ENCODE data around the gene ARMH4. TPM values are rescaled to one million over a fixed set of nuclear protein-coding genes. Genes with fewer than 3 reads are reported as not detected.

Gene ARMH4
- total and polyA plus RNA-seq, 2 donors (not counting 1 experiment from before 2014, with no cell fraction given), result not detected

DNA sequence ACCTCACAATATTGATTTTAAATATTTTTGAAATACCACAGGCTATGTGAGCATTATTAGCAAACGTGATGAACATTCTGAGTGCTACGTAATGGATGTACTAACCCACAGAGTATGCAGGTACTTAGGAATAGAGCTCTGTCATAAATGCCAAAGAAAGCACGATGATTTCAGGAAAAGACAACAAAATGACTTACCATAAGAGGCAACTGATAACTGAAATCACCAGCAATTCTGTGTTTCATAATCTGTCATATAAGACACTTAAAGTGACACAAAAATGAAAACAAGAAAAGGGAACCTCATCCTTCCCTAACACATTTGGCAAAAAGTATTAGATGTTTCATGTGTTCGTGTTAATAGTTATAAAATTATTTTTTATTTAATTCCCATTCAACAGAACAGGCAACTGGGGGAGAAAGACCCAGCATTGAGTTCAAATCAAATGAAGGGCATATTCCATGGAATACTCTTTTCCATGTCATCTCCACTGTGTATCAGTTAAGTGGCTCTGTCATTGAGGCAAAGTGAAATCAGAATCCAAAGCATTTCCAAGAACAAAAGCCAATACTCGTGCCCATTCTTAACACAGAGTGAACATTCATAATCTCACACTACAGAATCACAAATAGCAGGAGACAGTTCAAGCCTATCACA, 30.4 kb downstream of the ARMH4 start:
- H3K27ac Mint-ChIP-seq, result no peak overlapping the region
- DNase-seq, result no peak
- no peak overlapping the region for H3K4me3 ChIP-seq (ENCODE audit: control extremely low read depth in 1 of 5, extremely low read depth in 1 of 5, insufficient read depth in 1 of 5, low read depth in 2 of 5, low read length in 4 of 5)
- intact Hi-C loops (cut with micrococcal nuclease), result no loop called here
- no peaks in the 10 kb centered on the region for H3K4me1 Mint-ChIP-seq
- peaks cover 10% of the 10 kb centered on the region for H3K9me3 Mint-ChIP-seq (ENCODE audit: insufficient read depth)
- 76% methylated on average over 3 of the region's 5 CpGs for WGBS (ENCODE audit: insufficient coverage)
- H3K36me3 ChIP-seq (replicated peaks in 1 of 2; ENCODE audit: control extremely low read depth in 1 of 2, control insufficient read depth in 1 of 2, extremely low read depth in 1 of 2, insufficient read depth in 2 of 2, low read length in 1 of 2), result no peaks in the 10 kb centered on the region
- ATAC-seq (ENCODE audit: low read depth), result no peak
- no peaks in the 10 kb centered on the region for H4K20me1 ChIP-seq (ENCODE audit: control insufficient read depth, insufficient read depth, low read length, poor library complexity, severe bottlenecking)
- CTCF ChIA-PET, result no interaction called here
- TF ChIP-seq EZH2 (IDR thresholded peaks at IDR 0.05; ENCODE audit: borderline replicate concordance, insufficient read depth, low read depth, low read length, poor library complexity, severe bottlenecking), result no peak
- TF ChIP-seq CTCF (IDR thresholded peaks at IDR 0.05), result no peak
- peaks cover 0 to 5% (median 1%) of the 10 kb centered on the region in 3 donors for H3K9me3 ChIP-seq (ENCODE audit: control extremely low read depth in 1 of 3, control insufficient read depth in 2 of 3, insufficient read depth in 1 of 3, low read length in 2 of 3)
- H3K27me3 Mint-ChIP-seq, result peaks cover 23% of the 10 kb centered on the region
- H2AFZ ChIP-seq (ENCODE audit: insufficient read depth, low read depth, low read length, poor library complexity, severe bottlenecking), result no peak overlapping the region
- peaks cover 0 to 9% (median 0%) of the 10 kb centered on the region in 4 experiments for H3K27me3 ChIP-seq (replicated peaks in 1 of 4; ENCODE audit: control extremely low read depth in 1 of 4, control insufficient read depth in 3 of 4, insufficient read depth in 4 of 4, low read length in 3 of 4)
- no peaks in the 10 kb centered on the region for H3K4me1 ChIP-seq (ENCODE audit: control insufficient read depth in 2 of 2, insufficient read depth in 2 of 2, low read length in 2 of 2)
- no peak overlapping the region for H3K4me3 Mint-ChIP-seq
- H3K27ac ChIP-seq (ENCODE audit: low read length in 2 of 2), result no peak overlapping the region
- H3K79me2 ChIP-seq (ENCODE audit: control insufficient read depth, insufficient read depth, low read length), result no peaks in the 10 kb centered on the region
- no peak overlapping the region for H3K4me2 ChIP-seq (replicated peaks; ENCODE audit: low read depth, low read length, poor library complexity, severe bottlenecking)
- H3K9ac ChIP-seq (ENCODE audit: low read length), result no peak overlapping the region
- POLR2A ChIA-PET, result no interaction called here

DNA sequence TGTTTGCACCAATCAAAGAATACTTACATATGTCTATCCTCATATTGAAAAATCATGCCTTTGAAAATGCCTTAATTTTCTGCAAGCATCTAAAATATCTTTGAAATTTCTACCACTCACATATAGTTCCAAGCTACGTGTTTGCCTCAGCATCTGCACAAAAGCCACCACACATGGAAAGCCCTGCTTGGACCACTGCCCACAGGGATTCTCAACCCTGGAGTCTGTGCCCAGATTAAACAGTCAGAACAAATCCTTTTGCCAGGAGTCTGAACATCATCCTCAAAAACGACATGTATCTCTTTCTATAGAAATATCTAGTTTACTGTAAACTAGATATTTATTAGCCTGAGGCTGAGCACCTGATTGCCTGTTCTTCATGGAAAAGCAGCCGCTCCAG, 32.6 kb downstream of the ARMH4 start:
- H3K27me3 Mint-ChIP-seq, result peaks cover 30% of the 10 kb centered on the region
- peaks cover 2% of the 10 kb centered on the region for H3K9me3 Mint-ChIP-seq (ENCODE audit: insufficient read depth)
- intact Hi-C loops (cut with micrococcal nuclease), result no loop called here
- H3K36me3 ChIP-seq (replicated peaks in 1 of 2; ENCODE audit: control extremely low read depth in 1 of 2, control insufficient read depth in 1 of 2, extremely low read depth in 1 of 2, insufficient read depth in 2 of 2, low read length in 1 of 2), result no peaks in the 10 kb centered on the region
- H3K4me3 Mint-ChIP-seq, result no peak overlapping the region
- POLR2A ChIA-PET, result no interaction called here
- CTCF ChIA-PET, result interaction anchor here (1.3 kb wide), 1 partner anchor 10 kb away, joined by 3 read pairs; no protein-coding TSS in a partner anchor
- H3K4me1 ChIP-seq (ENCODE audit: control insufficient read depth in 2 of 2, insufficient read depth in 2 of 2, low read length in 2 of 2), result no peaks in the 10 kb centered on the region
- H3K4me1 Mint-ChIP-seq, result no peaks in the 10 kb centered on the region
- no peak overlapping the region for H3K4me2 ChIP-seq (replicated peaks; ENCODE audit: low read depth, low read length, poor library complexity, severe bottlenecking)
- peaks cover 0 to 9% (median 2%) of the 10 kb centered on the region in 4 experiments for H3K27me3 ChIP-seq (replicated peaks in 1 of 4; ENCODE audit: control extremely low read depth in 1 of 4, control insufficient read depth in 3 of 4, insufficient read depth in 4 of 4, low read length in 3 of 4)
- no peak overlapping the region for H2AFZ ChIP-seq (ENCODE audit: insufficient read depth, low read depth, low read length, poor library complexity, severe bottlenecking)
- no peak for ATAC-seq (ENCODE audit: low read depth)
- no peak overlapping the region for H3K27ac ChIP-seq (ENCODE audit: low read length in 2 of 2)
- DNase-seq, result no peak
- no peak overlapping the region for H3K4me3 ChIP-seq (ENCODE audit: control extremely low read depth in 1 of 5, extremely low read depth in 1 of 5, insufficient read depth in 1 of 5, low read depth in 2 of 5, low read length in 4 of 5)
- TF ChIP-seq EZH2 (IDR thresholded peaks at IDR 0.05; ENCODE audit: borderline replicate concordance, insufficient read depth, low read depth, low read length, poor library complexity, severe bottlenecking), result no peak
- TF ChIP-seq CTCF (IDR thresholded peaks at IDR 0.05), result no peak
- no peaks in the 10 kb centered on the region for H3K79me2 ChIP-seq (ENCODE audit: control insufficient read depth, insufficient read depth, low read length)
- 77% methylated on average over 1 of the region's 3 CpGs for WGBS (ENCODE audit: insufficient coverage)
- H3K9me3 ChIP-seq (ENCODE audit: control extremely low read depth in 1 of 3, control insufficient read depth in 2 of 3, insufficient read depth in 1 of 3, low read length in 2 of 3), result peaks cover 0 to 2% (median 0%) of the 10 kb centered on the region in 3 donors
- H3K9ac ChIP-seq (ENCODE audit: low read length), result no peak overlapping the region
- H4K20me1 ChIP-seq (ENCODE audit: control insufficient read depth, insufficient read depth, low read length, poor library complexity, severe bottlenecking), result no peaks in the 10 kb centered on the region
- no peak overlapping the region for H3K27ac Mint-ChIP-seq

All from B cell (primary cell).